Left cardiac atrium (tissue), 4 donors: ENCODE data around the gene SLC1A7. TPM values are rescaled to one million over a fixed set of nuclear protein-coding genes. Genes with fewer than 3 reads are reported as not detected.

Experiments
- ATAC-seq, 2 donors: fragments of 200-7000 bp; cut with Tn5 transposase; one replicate each; pipeline ENCODE4 v1.9.1; 2020; ENCODE audit warnings: mild to moderate bottlenecking in 2 of 2, moderate library complexity in 2 of 2
- DNase-seq: peaks from one replicate; pipeline ENCODE4 v3.0.0-alpha.2; 2020
- intact Hi-C, 2 donors: fragments of 100-400 bp; cut with DNase I; formaldehyde crosslinking; loops; one replicate each; pipeline versions ENCODE4 v1.14.1 to v1.15.1; 2022 to 2023
- total RNA-seq, 2 donors: library from RNA; stranded (reverse); fragmentation: NEBNext Ultra II Directional; extraction: Animal tissue kit (Norgen Biotek cat#: 25700); gene quantifications; one replicate each; pipeline ENCODE4 v1.2.1, GENCODE V29; 2021
- donor health status: DM: no; HTN: yes; CAD: no.
- donor health status: DM: no; HTN: yes; CAD: no; lungs with severe emphysema.
- donor health status: DM: yes; HTN: yes; CAD: no.
- donor health status: Dilated cardiomyopathy.

SLC1A7 gene
- total RNA-seq, 2 donors from 2014 or later = 0.31 to 0.85 TPM

- DNase-seq = no peak
- intact Hi-C loops = no loop called here
- ATAC-seq = no peak
These were observed 3.2 kb downstream of the SLC1A7 start for GRCh38 chr1:53138991-53139884.

GRCh38 chr1:53137729-53138128 is 4.7 kb downstream of the SLC1A7 start:
- DNase-seq (no peak), ATAC-seq (no peak)
- intact Hi-C loops = no loop called here

GRCh38 chr1:53135735-53136114 is 6.7 kb downstream of the SLC1A7 start:
- DNase-seq (no peak), ATAC-seq (peak; percentile 27 to 63)
- intact Hi-C loops = no loop called here

GRCh38 chr1:53134961-53135734 is 7.3 kb downstream of the SLC1A7 start:
- ATAC-seq = peak; percentile 60 to 81

GRCh38 chr1:53134042-53134485 is 8.4 kb downstream of the SLC1A7 start:
- intact Hi-C loops = no loop called here
- ATAC-seq (no peak), DNase-seq (no peak)

More at GRCh38 chr1:53134961-53135734, 7.3 kb downstream of the SLC1A7 start:
- intact Hi-C loops = no loop called here
- DNase-seq = peak; percentile 66

- no peak for DNase-seq
- ATAC-seq = no peak
- intact Hi-C loops = no loop called here
These were observed 9.0 kb downstream of the SLC1A7 start for GRCh38 chr1:53133261-53134041.

- ATAC-seq (no peak), DNase-seq (no peak)
- intact Hi-C loops = no loop called here
These were observed 10.3 kb downstream of the SLC1A7 start for GRCh38 chr1:53132176-53132575.

GRCh38 chr1:53131590-53131938 is 10.9 kb downstream of the SLC1A7 start:
- intact Hi-C loops = no loop called here
- DNase-seq = no peak

GRCh38 chr1:53130878-53131589 is 11.4 kb downstream of the SLC1A7 start:
- ATAC-seq (peak in 1 of 2 donors; percentile 51), DNase-seq (no peak)
- intact Hi-C loops = no loop called here

More at GRCh38 chr1:53131590-53131938, 10.9 kb downstream of the SLC1A7 start:
- ATAC-seq = no peak

- ATAC-seq (no peak), DNase-seq (no peak)
- intact Hi-C loops = no loop called here
These were observed 11.9 kb downstream of the SLC1A7 start for GRCh38 chr1:53130598-53130877.

GRCh38 chr1:53129891-53130597 is 12.4 kb downstream of the SLC1A7 start:
- ATAC-seq (no peak), DNase-seq (no peak)
- intact Hi-C loops = no loop called here

GRCh38 chr1:53128401-53128800 is 14.0 kb downstream of the SLC1A7 start:
- no peak for DNase-seq
- no peak for ATAC-seq
- intact Hi-C loops = no loop called here

GRCh38 chr1:53127546-53127945 is 14.9 kb downstream of the SLC1A7 start:
- no peak for DNase-seq
- no peak for ATAC-seq
- intact Hi-C loops = no loop called here

GRCh38 chr1:53126495-53126894 is 15.9 kb downstream of the SLC1A7 start:
- no peak for ATAC-seq
- intact Hi-C loops = no loop called here
- DNase-seq = no peak

GRCh38 chr1:53125623-53126360 is 16.6 kb downstream of the SLC1A7 start:
- DNase-seq (no peak), ATAC-seq (no peak)
- intact Hi-C loops = no loop called here

- no peak for DNase-seq
- intact Hi-C loops = no loop called here
- ATAC-seq = no peak
These were observed 17.3 kb downstream of the SLC1A7 start for GRCh38 chr1:53125122-53125521.

- intact Hi-C loops = no loop called here
- peak; percentile 53 to 57 for ATAC-seq
- peak; percentile 66 for DNase-seq
These were observed 18.8 kb downstream of the SLC1A7 start for GRCh38 chr1:53123453-53124140.
